Thyroid gland (tissue), 4 donors: ENCODE results near the gene SUCLG2.

Experiments
- CTCF ChIP-seq, 6 experiments: fragments of 200-600 bp in 3 of 6; fragments of 450-650 bp in 3 of 6; sonication (generic) in 3 of 6; IDR thresholded peaks; one replicate each; pipeline ENCODE4 v1.5.1; 2016 to 2019; ENCODE audit warnings: antibody characterized with exemption in 6 of 6, mild to moderate bottlenecking in 2 of 6, inconsistent platforms in 1 of 6, moderate library complexity in 1 of 6
- POLR2A ChIP-seq, 2 donors: fragments of 450-650 bp; IDR thresholded peaks; one replicate each; pipeline ENCODE4 v1.6.1; 2017; ENCODE audit warnings: antibody characterized with exemption in 2 of 2, mild to moderate bottlenecking in 2 of 2, moderate library complexity in 1 of 2

DNA sequence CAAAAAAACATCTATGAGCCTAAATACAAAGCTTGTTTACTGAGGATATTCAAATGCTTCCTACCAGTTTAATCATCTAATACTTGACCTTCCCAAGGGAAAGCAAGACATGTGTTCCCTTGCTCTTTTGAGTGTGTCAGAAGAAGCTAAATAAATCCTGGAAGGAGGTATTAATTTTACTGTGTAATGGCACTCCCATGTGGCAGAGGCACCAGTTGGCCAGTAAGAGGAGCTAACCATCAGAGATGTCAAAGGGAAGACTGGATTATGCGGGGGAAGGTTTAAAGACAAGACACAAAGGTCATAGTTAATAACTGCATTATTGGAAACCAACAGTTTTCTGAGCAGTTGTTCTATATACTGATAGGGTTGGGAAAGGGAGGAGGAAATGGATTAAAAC, 125.1 kb downstream of the SUCLG2 start:
- TF ChIP-seq CTCF (IDR thresholded peaks at IDR 0.05) (no peak), POLR2A (IDR thresholded peaks at IDR 0.05) (no peak)
